ENCODE data around the gene DNAH6.
"Not testable (repeated sequence)": the region's sequence is repeated elsewhere in the genome, so short reads cannot be mapped to it uniquely, and the experiment has no call there.

The DNAH6 gene

DNA sequence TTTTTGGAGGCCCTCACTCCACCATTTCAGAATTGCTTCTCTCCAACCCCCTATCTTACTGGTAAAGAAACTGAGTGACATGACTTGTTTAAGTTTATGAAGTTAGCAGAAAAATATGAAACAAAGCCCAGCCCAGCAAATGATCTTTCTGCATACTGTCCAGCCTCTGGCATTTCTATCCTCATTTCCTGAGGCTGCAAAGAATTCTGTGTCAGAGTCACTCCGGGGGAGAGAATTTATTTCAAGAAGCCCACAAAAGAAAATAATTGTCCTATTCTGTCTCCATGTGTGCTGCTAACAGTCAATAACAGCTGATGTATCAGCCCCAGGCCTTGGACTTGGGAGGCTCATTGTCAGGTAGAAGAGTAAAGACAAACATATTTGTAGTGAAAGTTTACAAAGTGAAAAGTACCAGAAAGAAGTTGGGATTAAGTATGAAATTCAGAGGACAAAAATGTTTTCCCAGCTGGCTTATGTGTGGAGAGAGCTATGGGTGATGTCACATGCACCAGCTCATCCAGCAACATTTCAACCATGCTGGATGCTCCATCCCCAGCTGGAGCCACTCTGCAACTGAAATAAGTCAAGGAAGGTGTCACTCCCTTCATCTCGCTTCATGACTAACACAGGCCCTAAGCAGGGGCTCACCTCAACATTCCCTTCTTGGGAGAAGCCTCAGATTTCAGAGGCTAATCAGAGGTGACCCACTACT lies 322.3 kb downstream of the DNAH6 start:
- DNase-seq (ENCODE audit: low spot score), result no peak

GRCh38 chr2:84839851-84840250 lies 323.6 kb downstream of the DNAH6 start:
- DNase-seq (ENCODE audit: low spot score), result no peak

- no peak for DNase-seq (ENCODE audit: low spot score)
These were observed 324.0 kb downstream of the DNAH6 start for GRCh38 chr2:84840306-84840705.

- DNase-seq (ENCODE audit: low spot score), result no peak
These were observed 325.3 kb downstream of the DNAH6 start for GRCh38 chr2:84841577-84841976.

GRCh38 chr2:84844141-84844540 lies 327.8 kb downstream of the DNAH6 start:
- DNase-seq (ENCODE audit: low spot score), result no peak

DNA sequence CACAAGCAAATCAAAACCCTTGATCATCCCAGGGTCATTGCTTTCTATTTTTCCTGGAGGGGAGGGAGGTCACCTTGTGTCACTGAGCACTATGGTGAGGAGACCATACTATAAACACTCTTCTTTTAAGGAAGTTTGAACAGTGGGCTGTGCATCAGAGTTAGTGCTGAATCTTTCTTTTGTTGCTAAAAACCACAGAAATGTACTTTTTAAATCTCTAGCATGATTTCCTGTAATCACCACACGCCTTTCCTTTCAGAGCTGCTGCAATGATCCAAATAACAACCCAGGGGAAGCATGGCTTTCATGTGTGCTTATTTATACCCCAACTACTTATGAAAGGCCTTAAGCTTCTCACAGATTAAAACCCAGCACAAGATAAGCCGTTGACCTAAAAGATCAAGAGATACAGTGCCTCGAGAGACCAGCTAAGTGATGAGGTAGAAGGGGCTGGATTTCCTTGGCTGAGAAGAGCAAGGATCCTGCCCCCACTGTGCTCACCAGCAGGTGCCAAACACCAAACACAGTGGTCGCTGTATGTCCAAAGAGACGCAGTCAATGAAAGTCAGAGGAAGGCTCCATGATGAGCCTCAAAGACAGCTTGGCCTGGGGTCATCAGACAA lies 329.9 kb downstream of the DNAH6 start:
- no peak for DNase-seq (ENCODE audit: low spot score)

- no peak for DNase-seq (ENCODE audit: low spot score)
These were observed 330.4 kb downstream of the DNAH6 start for GRCh38 chr2:84846741-84847142.

DNA sequence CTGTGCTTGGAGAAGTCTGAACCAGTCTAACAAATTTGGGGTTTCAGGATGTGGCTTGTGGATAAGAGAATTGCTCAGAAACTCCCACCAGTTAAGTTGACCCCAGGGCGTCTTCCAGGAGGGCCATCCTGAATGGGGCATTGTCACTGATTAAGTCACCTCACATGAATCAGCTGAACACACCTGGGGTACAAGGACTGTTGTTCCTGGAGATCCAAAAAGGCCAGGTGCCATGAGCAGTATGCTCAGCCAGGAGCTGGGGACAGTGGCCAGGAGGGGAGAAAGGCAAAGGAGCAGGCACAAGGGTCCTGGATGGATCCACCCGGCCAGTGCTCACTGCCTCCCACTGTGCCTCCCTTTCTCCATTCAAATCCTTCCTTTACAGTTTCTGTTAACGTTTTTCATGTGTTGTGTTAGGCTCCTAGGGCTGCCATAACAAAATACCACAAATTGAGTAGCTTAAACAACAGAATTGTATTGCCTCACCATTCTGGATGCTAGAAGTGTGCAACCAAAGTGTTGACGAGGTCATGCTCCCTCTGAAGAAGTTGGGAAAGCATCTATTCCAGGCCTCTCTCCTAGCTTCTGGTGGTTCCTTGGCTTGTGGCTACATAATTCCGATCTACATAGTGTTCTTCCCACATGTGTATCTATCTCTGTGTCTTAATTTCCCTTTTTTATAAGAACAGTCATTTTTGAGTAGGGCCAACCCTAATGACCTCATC lies 331.2 kb downstream of the DNAH6 start:
- no peak for DNase-seq (ENCODE audit: low spot score)

- DNase-seq (ENCODE audit: low spot score), result no peak
These were observed 333.1 kb downstream of the DNAH6 start for GRCh38 chr2:84849271-84849952.

- no peak for DNase-seq (ENCODE audit: low spot score)
These were observed 334.2 kb downstream of the DNAH6 start for GRCh38 chr2:84850471-84850870.

DNA sequence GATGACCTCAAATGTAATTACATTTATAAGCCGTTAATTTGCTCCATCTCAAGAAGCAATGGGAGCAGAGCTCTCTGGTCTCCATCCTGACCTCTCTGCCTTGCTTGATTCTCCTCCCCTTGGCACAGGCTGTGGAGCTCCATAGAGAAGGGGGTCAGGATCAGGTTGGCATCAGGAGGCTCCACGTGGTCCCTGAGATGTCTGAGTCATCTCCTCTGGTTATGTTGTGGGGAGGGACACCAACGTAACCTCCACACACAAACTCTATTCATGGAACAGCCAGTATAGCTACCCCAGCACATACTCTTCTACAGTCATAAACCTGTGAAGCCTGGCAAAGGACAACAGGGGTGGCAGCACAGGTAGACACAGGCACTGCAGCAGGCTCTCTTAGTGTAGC lies 335.6 kb downstream of the DNAH6 start:
- DNase-seq (ENCODE audit: low spot score), result no peak

DNA sequence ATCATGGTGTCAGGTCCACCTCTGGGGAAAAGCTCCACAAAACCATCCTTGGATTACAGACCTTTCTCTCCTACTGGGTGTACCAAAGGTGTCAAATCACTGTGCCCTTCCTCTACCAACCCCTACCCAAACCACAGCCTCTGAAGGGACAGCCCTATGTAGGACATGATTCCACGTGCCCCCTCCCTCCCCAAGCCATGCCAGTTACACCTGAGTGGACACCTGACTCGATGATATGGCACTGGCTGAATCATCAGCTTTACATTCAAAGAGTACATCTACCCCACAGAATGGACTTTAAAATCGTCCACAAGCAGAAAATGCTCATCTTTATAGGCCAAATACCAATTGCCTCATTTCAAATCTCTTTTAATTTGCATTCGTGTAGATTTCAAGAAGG lies 338.6 kb downstream of the DNAH6 start:
- no peak for DNase-seq (ENCODE audit: low spot score)

- DNase-seq (ENCODE audit: low spot score), result no peak
These were observed 339.4 kb downstream of the DNAH6 start for GRCh38 chr2:84855731-84856130.

DNA sequence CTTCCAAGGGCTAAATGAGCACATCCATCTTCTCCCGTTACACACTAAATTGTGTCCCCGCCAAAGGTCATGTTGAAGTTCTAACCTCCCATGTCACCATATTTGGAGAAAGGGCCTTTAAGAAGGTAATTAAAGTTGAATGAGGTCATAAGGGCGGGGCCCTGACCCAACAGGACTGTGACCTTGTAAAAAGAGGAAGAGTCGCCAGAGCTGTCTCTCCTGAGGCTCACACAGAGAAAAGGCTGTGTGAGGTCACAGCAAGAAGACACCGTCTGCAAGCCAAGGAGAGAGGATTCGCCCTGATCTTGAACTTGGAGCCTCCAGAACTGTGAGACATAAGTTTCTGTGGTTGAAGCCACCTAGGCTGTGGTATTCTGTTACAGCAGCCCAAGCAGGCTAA lies 340.5 kb downstream of the DNAH6 start:
- DNase-seq (ENCODE audit: low spot score), result no peak

GRCh38 chr2:84857566-84857965 lies 341.3 kb downstream of the DNAH6 start:
- no peak for DNase-seq (ENCODE audit: low spot score)

GRCh38 chr2:84858123-84858522 lies 341.8 kb downstream of the DNAH6 start:
- no peak for DNase-seq (ENCODE audit: low spot score)

DNA sequence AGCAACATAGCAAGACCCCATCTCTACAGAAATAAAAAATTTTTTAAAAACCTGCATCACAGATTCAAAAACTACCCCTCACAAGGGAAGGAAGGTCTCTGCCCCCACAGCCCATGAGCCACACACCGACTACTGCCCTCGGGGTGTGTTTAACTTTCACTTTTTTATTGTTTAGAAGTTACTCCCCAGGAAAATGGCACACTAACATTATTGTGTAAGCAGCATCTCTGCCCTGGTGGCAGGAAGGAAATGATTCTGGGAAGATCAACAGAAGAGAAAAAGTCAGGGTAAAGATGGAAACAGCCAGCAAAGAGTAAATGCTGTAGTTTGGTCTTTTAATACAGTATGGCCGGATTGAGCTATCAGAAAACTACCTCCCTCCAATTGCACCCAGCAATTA lies 342.6 kb downstream of the DNAH6 start:
- no peak for DNase-seq (ENCODE audit: low spot score)

DNA sequence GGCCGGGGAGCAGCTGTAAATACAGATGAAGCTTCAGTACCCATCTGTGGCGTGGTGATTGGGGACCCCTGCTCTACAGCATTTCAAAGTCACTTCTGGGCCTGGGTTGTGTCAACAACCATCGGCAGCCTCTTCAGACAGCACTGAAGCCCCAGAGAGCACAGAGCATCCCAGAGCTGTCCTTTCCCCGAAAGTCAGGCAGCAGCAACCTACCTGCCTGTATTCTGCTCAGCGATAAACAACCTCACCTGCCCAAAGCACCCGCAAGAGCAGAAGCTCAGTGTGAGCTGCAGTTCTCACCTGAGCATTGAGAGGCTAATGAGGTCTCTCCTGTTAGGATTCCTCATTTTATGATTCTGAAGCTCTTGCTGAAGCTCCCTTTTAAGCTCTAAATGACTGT lies 345.2 kb downstream of the DNAH6 start:
- DNase-seq (ENCODE audit: low spot score), result no peak

DNA sequence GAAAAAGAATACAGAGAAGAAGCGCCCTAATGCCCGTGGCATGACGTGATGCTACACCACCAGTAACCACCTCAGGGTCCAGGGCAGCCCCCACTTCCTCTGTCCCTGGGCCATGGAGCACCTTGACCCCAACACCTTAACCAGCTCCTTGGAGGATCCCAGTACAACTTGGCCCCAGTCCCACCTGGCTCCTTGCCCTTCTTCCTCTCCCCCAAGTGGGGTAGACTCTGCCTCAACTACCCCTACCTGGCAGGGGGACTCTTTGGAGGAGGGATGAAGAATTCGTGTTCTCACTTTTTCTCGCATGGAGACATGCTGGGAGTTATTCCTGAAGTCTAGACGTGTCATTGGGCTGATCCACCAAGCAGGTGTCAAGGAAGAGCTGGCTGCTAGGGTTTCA lies 345.7 kb downstream of the DNAH6 start:
- DNase-seq (ENCODE audit: low spot score), result no peak

GRCh38 chr2:84865181-84865783 lies 349.0 kb downstream of the DNAH6 start:
- DNase-seq (ENCODE audit: low spot score), result no peak

DNA sequence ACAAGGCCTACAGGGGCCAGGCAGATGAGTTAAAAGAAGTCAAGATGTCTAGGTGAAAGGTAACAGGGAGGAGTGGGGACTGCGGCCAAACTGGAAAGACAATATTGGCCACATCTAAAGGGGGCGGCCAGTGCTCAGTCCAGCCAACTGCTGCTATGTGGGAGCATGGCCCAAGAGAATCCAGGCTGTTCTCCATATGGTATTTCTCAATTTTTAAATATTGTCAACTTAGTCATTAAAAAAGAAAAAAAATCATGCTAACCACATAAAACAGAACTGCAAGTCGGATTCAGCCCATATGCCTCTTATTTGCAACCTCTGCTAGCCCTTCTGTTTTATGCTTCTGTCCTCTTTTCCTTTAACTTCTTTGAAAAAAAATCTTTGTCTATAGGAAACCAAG lies 349.8 kb downstream of the DNAH6 start:
- DNase-seq (ENCODE audit: low spot score), result no peak

GRCh38 chr2:84868327-84868726 lies 352.0 kb downstream of the DNAH6 start:
- not testable (repeated sequence) for DNase-seq (ENCODE audit: low spot score)

All from HuH-7.5 (cell line).